ENCODE measurements around the gene SFRP5. TPM values are rescaled to one million over a fixed set of nuclear protein-coding genes. Genes with fewer than 3 reads are reported as not detected.

The SFRP5 gene
- total and polyA plus RNA-seq, 2 donors (not counting 1 experiment from before 2014, with no cell fraction given) = not detected

- no peaks in the 10 kb centered on the region for H3K79me2 ChIP-seq (ENCODE audit: control insufficient read depth, insufficient read depth, low read length)
- intact Hi-C loops (cut with micrococcal nuclease) = no loop called here
- H3K4me3 ChIP-seq (ENCODE audit: control extremely low read depth in 1 of 5, extremely low read depth in 1 of 5, insufficient read depth in 1 of 5, low read depth in 2 of 5, low read length in 4 of 5) = no peak overlapping the region
- CTCF ChIA-PET = no interaction called here
- Mint-ChIP-seq H3K4me1 (no peaks in the 10 kb centered on the region), H3K4me3 (no peak overlapping the region), H3K9me3 (ENCODE audit: insufficient read depth) (no peaks in the 10 kb centered on the region), H3K27me3 (peaks cover 11% of the 10 kb centered on the region), H3K27ac (no peak overlapping the region)
- no peak overlapping the region for H3K9ac ChIP-seq (ENCODE audit: low read length)
- no peak overlapping the region for H3K4me2 ChIP-seq (replicated peaks; ENCODE audit: low read depth, low read length, poor library complexity, severe bottlenecking)
- DNase-seq (no peak), ATAC-seq (ENCODE audit: low read depth) (no peak)
- TF ChIP-seq CTCF (IDR thresholded peaks at IDR 0.05) (no peak), EZH2 (IDR thresholded peaks at IDR 0.05; ENCODE audit: borderline replicate concordance, insufficient read depth, low read depth, low read length, poor library complexity, severe bottlenecking) (no peak)
- H3K27me3 ChIP-seq (replicated peaks in 1 of 4; ENCODE audit: control extremely low read depth in 1 of 4, control insufficient read depth in 3 of 4, insufficient read depth in 4 of 4, low read length in 3 of 4) = peaks cover 0 to 3% (median 0%) of the 10 kb centered on the region in 4 experiments
- H3K27ac ChIP-seq (ENCODE audit: low read length in 2 of 2) = no peak overlapping the region
- POLR2A ChIA-PET = no interaction called here
- no peaks in the 10 kb centered on the region for H3K9me3 ChIP-seq (ENCODE audit: control extremely low read depth in 1 of 3, control insufficient read depth in 2 of 3, insufficient read depth in 1 of 3, low read length in 2 of 3)
- no peak overlapping the region for H2AFZ ChIP-seq (ENCODE audit: insufficient read depth, low read depth, low read length, poor library complexity, severe bottlenecking)
- 82% methylated on average over 5 of the region's 8 CpGs for WGBS (ENCODE audit: insufficient coverage)
- H4K20me1 ChIP-seq (ENCODE audit: control insufficient read depth, insufficient read depth, low read length, poor library complexity, severe bottlenecking) = no peaks in the 10 kb centered on the region
- no peaks in the 10 kb centered on the region for H3K36me3 ChIP-seq (replicated peaks in 1 of 2; ENCODE audit: control extremely low read depth in 1 of 2, control insufficient read depth in 1 of 2, extremely low read depth in 1 of 2, insufficient read depth in 2 of 2, low read length in 1 of 2)
- no peaks in the 10 kb centered on the region for H3K4me1 ChIP-seq (ENCODE audit: control insufficient read depth in 2 of 2, insufficient read depth in 2 of 2, low read length in 2 of 2)
Observed at GRCh38 chr10:97820096-97820704, 48.4 kb upstream of the SFRP5 start.

- Histone ChIP-seq H4K20me1 (ENCODE audit: control insufficient read depth, insufficient read depth, low read length, poor library complexity, severe bottlenecking) (no peaks in the 10 kb centered on the region), H3K9ac (ENCODE audit: low read length) (no peak overlapping the region), H3K4me3 (ENCODE audit: control extremely low read depth in 1 of 5, extremely low read depth in 1 of 5, insufficient read depth in 1 of 5, low read depth in 2 of 5, low read length in 4 of 5) (no peak overlapping the region), H3K9me3 (ENCODE audit: control extremely low read depth in 1 of 3, control insufficient read depth in 2 of 3, insufficient read depth in 1 of 3, low read length in 2 of 3) (no peaks in the 10 kb centered on the region), H3K27ac (ENCODE audit: low read length in 2 of 2) (no peak overlapping the region), H3K4me2 (replicated peaks; ENCODE audit: low read depth, low read length, poor library complexity, severe bottlenecking) (no peak overlapping the region), H3K79me2 (ENCODE audit: control insufficient read depth, insufficient read depth, low read length) (no peaks in the 10 kb centered on the region), H3K27me3 (replicated peaks in 1 of 4; ENCODE audit: control extremely low read depth in 1 of 4, control insufficient read depth in 3 of 4, insufficient read depth in 4 of 4, low read length in 3 of 4) (peaks cover 0 to 3% (median 0%) of the 10 kb centered on the region in 4 experiments), H3K4me1 (ENCODE audit: control insufficient read depth in 2 of 2, insufficient read depth in 2 of 2, low read length in 2 of 2) (no peaks in the 10 kb centered on the region), H2AFZ (ENCODE audit: insufficient read depth, low read depth, low read length, poor library complexity, severe bottlenecking) (no peak overlapping the region), H3K36me3 (replicated peaks in 1 of 2; ENCODE audit: control extremely low read depth in 1 of 2, control insufficient read depth in 1 of 2, extremely low read depth in 1 of 2, insufficient read depth in 2 of 2, low read length in 1 of 2) (no peaks in the 10 kb centered on the region)
- Mint-ChIP-seq H3K4me3 (no peak overlapping the region), H3K27me3 (peaks cover 11% of the 10 kb centered on the region), H3K4me1 (no peaks in the 10 kb centered on the region), H3K9me3 (ENCODE audit: insufficient read depth) (no peaks in the 10 kb centered on the region), H3K27ac (no peak overlapping the region)
- ChIA-PET POLR2A (no interaction called here), CTCF (no interaction called here)
- DNase-seq (no peak), ATAC-seq (ENCODE audit: low read depth) (no peak)
- TF ChIP-seq EZH2 (IDR thresholded peaks at IDR 0.05; ENCODE audit: borderline replicate concordance, insufficient read depth, low read depth, low read length, poor library complexity, severe bottlenecking) (no peak), CTCF (IDR thresholded peaks at IDR 0.05) (no peak)
- intact Hi-C loops (cut with micrococcal nuclease) = no loop called here
Observed at GRCh38 chr10:97818572-97818971, 46.8 kb upstream of the SFRP5 start.
